MG63 (cell line): ENCODE measurements around the gene SUSD6. TPM values are rescaled to one million over a fixed set of nuclear protein-coding genes. Genes with fewer than 3 reads are reported as not detected.
A peak's percentile ranks its signal among the peaks of the same experiment; 100 is the strongest.
"Not testable (repeated sequence)": the region's sequence is repeated elsewhere in the genome, so short reads cannot be mapped to it uniquely, and the experiment has no call there.

Experiments
- DNase-seq: peaks from one replicate; pipeline ENCODE4 v3.0.0-alpha.2; 2020
- H3K27me3 ChIP-seq: fragments of 250-450 bp; sonication (Bioruptor Pico); 2 replicates; pipeline ENCODE4 v1.5.1; 2020; ENCODE audit warnings: mild to moderate bottlenecking, moderate library complexity
- H3K36me3 ChIP-seq: fragments of 250-450 bp; sonication (Bioruptor Pico); 2 replicates; pipeline ENCODE4 v1.5.1; 2020; ENCODE audit warnings: mild to moderate bottlenecking, moderate library complexity
- H3K4me3 ChIP-seq: fragments of 250-450 bp; sonication (Bioruptor Pico); 2 replicates; pipeline ENCODE4 v1.5.1; 2020; ENCODE audit warnings: mild to moderate bottlenecking, moderate library complexity
- H3K9me3 ChIP-seq: fragments of 250-450 bp; sonication (Bioruptor Pico); 2 replicates; pipeline ENCODE4 v1.5.1; 2020; ENCODE audit warnings: mild to moderate bottlenecking, moderate library complexity
- total RNA-seq: library from RNA; depleted of rRNA; stranded (reverse); fragments of >200 nt; shearing (Covaris generic); gene quantifications from 2 replicates; pipeline ENCODE4 v1.2.3, GENCODE V29; 2014; ENCODE audit warnings: low replicate concordance

SUSD6 gene
- total RNA-seq, 1 experiment from 2014 or later = 3.1 TPM

- H3K9me3 ChIP-seq = no peaks in the 10 kb centered on the region
- no peak overlapping the region for H3K4me3 ChIP-seq
- DNase-seq = peak; percentile 69
- no peaks in the 10 kb centered on the region for H3K27me3 ChIP-seq
- no peaks in the 10 kb centered on the region for H3K36me3 ChIP-seq
These were observed 108.1 kb downstream of the SUSD6 start for GRCh38 chr14:69719501-69719951.

- Histone ChIP-seq H3K9me3 (no peaks in the 10 kb centered on the region), H3K4me3 (no peak overlapping the region), H3K27me3 (no peaks in the 10 kb centered on the region), H3K36me3 (no peaks in the 10 kb centered on the region)
- DNase-seq = no peak
These were observed 109.5 kb downstream of the SUSD6 start for GRCh38 chr14:69720912-69721311.

GRCh38 chr14:69726761-69727511 lies 115.5 kb downstream of the SUSD6 start:
- Histone ChIP-seq H3K9me3 (no peaks in the 10 kb centered on the region), H3K36me3 (no peaks in the 10 kb centered on the region), H3K4me3 (peak overlapping the region; percentile 30), H3K27me3 (no peaks in the 10 kb centered on the region)
- DNase-seq = peak; percentile 49

GRCh38 chr14:69727860-69728259 lies 116.5 kb downstream of the SUSD6 start:
- DNase-seq = no peak
- Histone ChIP-seq H3K27me3 (no peaks in the 10 kb centered on the region), H3K9me3 (no peaks in the 10 kb centered on the region), H3K36me3 (no peaks in the 10 kb centered on the region), H3K4me3 (no peak overlapping the region)

GRCh38 chr14:69731919-69732598 lies 120.7 kb downstream of the SUSD6 start:
- H3K9me3 ChIP-seq, H3K36me3 ChIP-seq, H3K4me3 ChIP-seq, DNase-seq, H3K27me3 ChIP-seq: not testable (repeated sequence)

- DNase-seq, H3K4me3 ChIP-seq, H3K36me3 ChIP-seq, H3K27me3 ChIP-seq, H3K9me3 ChIP-seq: not testable (repeated sequence)
These were observed 125.0 kb downstream of the SUSD6 start for GRCh38 chr14:69736405-69736804.

GRCh38 chr14:69741055-69741454 lies 129.7 kb downstream of the SUSD6 start:
- no peak overlapping the region for H3K4me3 ChIP-seq

GRCh38 chr14:69749956-69750355 lies 138.6 kb downstream of the SUSD6 start:
- H3K4me3 ChIP-seq = no peak overlapping the region
- no peaks in the 10 kb centered on the region for H3K36me3 ChIP-seq
- DNase-seq = no peak
- H3K27me3 ChIP-seq = no peaks in the 10 kb centered on the region
- H3K9me3 ChIP-seq = no peaks in the 10 kb centered on the region

More at GRCh38 chr14:69741055-69741454, 129.7 kb downstream of the SUSD6 start:
- H3K9me3 ChIP-seq = no peaks in the 10 kb centered on the region
- H3K36me3 ChIP-seq = no peaks in the 10 kb centered on the region
- DNase-seq = no peak
- no peaks in the 10 kb centered on the region for H3K27me3 ChIP-seq

- Histone ChIP-seq H3K4me3 (no peak overlapping the region), H3K36me3 (no peaks in the 10 kb centered on the region), H3K27me3 (no peaks in the 10 kb centered on the region), H3K9me3 (no peaks in the 10 kb centered on the region)
- no peak for DNase-seq
These were observed 139.1 kb downstream of the SUSD6 start for GRCh38 chr14:69750495-69750894.

GRCh38 chr14:69752773-69753172 lies 141.4 kb downstream of the SUSD6 start:
- DNase-seq = no peak
- no peaks in the 10 kb centered on the region for H3K9me3 ChIP-seq
- no peaks in the 10 kb centered on the region for H3K27me3 ChIP-seq
- no peak overlapping the region for H3K4me3 ChIP-seq
- H3K36me3 ChIP-seq = no peaks in the 10 kb centered on the region

GRCh38 chr14:69753860-69754259 lies 142.5 kb downstream of the SUSD6 start:
- Histone ChIP-seq H3K9me3 (no peaks in the 10 kb centered on the region), H3K36me3 (no peaks in the 10 kb centered on the region), H3K4me3 (no peak overlapping the region), H3K27me3 (no peaks in the 10 kb centered on the region)
- no peak for DNase-seq

GRCh38 chr14:69754487-69754886 lies 143.1 kb downstream of the SUSD6 start:
- H3K36me3 ChIP-seq = no peaks in the 10 kb centered on the region
- no peak for DNase-seq
- H3K9me3 ChIP-seq = no peaks in the 10 kb centered on the region
- H3K27me3 ChIP-seq = no peaks in the 10 kb centered on the region
- no peak overlapping the region for H3K4me3 ChIP-seq

- Histone ChIP-seq H3K27me3 (no peaks in the 10 kb centered on the region), H3K36me3 (no peaks in the 10 kb centered on the region), H3K4me3 (no peak overlapping the region), H3K9me3 (no peaks in the 10 kb centered on the region)
- no peak for DNase-seq
These were observed 143.9 kb downstream of the SUSD6 start for GRCh38 chr14:69755296-69755695.

GRCh38 chr14:69755784-69756183 lies 144.4 kb downstream of the SUSD6 start:
- no peaks in the 10 kb centered on the region for H3K9me3 ChIP-seq
- H3K36me3 ChIP-seq = no peaks in the 10 kb centered on the region
- H3K4me3 ChIP-seq = no peak overlapping the region
- no peak for DNase-seq
- no peaks in the 10 kb centered on the region for H3K27me3 ChIP-seq

- DNase-seq = no peak
- no peak overlapping the region for H3K4me3 ChIP-seq
These were observed 144.9 kb downstream of the SUSD6 start for GRCh38 chr14:69756298-69756697.

GRCh38 chr14:69760810-69761209 lies 149.4 kb downstream of the SUSD6 start:
- Histone ChIP-seq H3K36me3 (no peaks in the 10 kb centered on the region), H3K27me3 (no peaks in the 10 kb centered on the region), H3K9me3 (no peaks in the 10 kb centered on the region), H3K4me3 (no peak overlapping the region)
- no peak for DNase-seq

More at GRCh38 chr14:69756298-69756697, 144.9 kb downstream of the SUSD6 start:
- no peaks in the 10 kb centered on the region for H3K27me3 ChIP-seq
- no peaks in the 10 kb centered on the region for H3K9me3 ChIP-seq
- H3K36me3 ChIP-seq = no peaks in the 10 kb centered on the region

GRCh38 chr14:69763761-69764510 lies 152.5 kb downstream of the SUSD6 start:
- H3K9me3 ChIP-seq = no peaks in the 10 kb centered on the region
- DNase-seq = no peak
- no peaks in the 10 kb centered on the region for H3K27me3 ChIP-seq
- H3K36me3 ChIP-seq = peaks cover 17% of the 10 kb centered on the region
- H3K4me3 ChIP-seq = no peak overlapping the region
